ENCODE measurements around the gene TMEM187.

TMEM187 gene

GRCh38 chrX:154027986-154028385 lies 55.4 kb downstream of the TMEM187 start:
- no peak for TF ChIP-seq CTCF (conservative IDR thresholded peaks at IDR 0.05)
- no peak overlapping the region for H3K27ac ChIP-seq

GRCh38 chrX:154028502-154029184 lies 56.1 kb downstream of the TMEM187 start:
- TF ChIP-seq ZFX (IDR thresholded peaks at IDR 0.05) (no peak), CTCF (conservative IDR thresholded peaks at IDR 0.05) (no peak)
- no peak overlapping the region for H3K27ac ChIP-seq

- no peak overlapping the region for H3K27ac ChIP-seq
- TF ChIP-seq ZFX (IDR thresholded peaks at IDR 0.05): no peak
- no peak for TF ChIP-seq CTCF (conservative IDR thresholded peaks at IDR 0.05)
Observed at GRCh38 chrX:154029439-154029838, 56.9 kb downstream of the TMEM187 start.

GRCh38 chrX:154030266-154030665 lies 57.7 kb downstream of the TMEM187 start:
- TF ChIP-seq CTCF (conservative IDR thresholded peaks at IDR 0.05): no peak
- no peak for TF ChIP-seq ZFX (IDR thresholded peaks at IDR 0.05)
- H3K27ac ChIP-seq: no peak overlapping the region

GRCh38 chrX:154030715-154031305 lies 58.3 kb downstream of the TMEM187 start:
- H3K27ac ChIP-seq: no peak overlapping the region
- TF ChIP-seq CTCF (conservative IDR thresholded peaks at IDR 0.05): no peak
- no peak for TF ChIP-seq ZFX (IDR thresholded peaks at IDR 0.05)

GRCh38 chrX:154032160-154032559 lies 59.6 kb downstream of the TMEM187 start:
- TF ChIP-seq CTCF (conservative IDR thresholded peaks at IDR 0.05) (no peak), ZFX (IDR thresholded peaks at IDR 0.05) (no peak)
- H3K27ac ChIP-seq: no peak overlapping the region

GRCh38 chrX:154032653-154033052 lies 60.1 kb downstream of the TMEM187 start:
- TF ChIP-seq CTCF (conservative IDR thresholded peaks at IDR 0.05) (no peak), ZFX (IDR thresholded peaks at IDR 0.05) (no peak)
- no peak overlapping the region for H3K27ac ChIP-seq
